Stomach (tissue), 4 donors: ENCODE data around the gene FBXO2.

Source experiments
- CTCF ChIP-seq, 7 experiments: fragments of 450-650 bp in 4 of 7; fragments of 200-600 bp in 3 of 7; sonication (generic) in 3 of 7; IDR thresholded peaks; one replicate each; pipeline ENCODE4 v1.5.1; 2016 to 2019; ENCODE audit warnings: antibody characterized with exemption in 7 of 7, control low read depth in 2 of 7, mild to moderate bottlenecking in 1 of 7
- POLR2AphosphoS5 ChIP-seq, 3 donors: sonication (generic); formaldehyde crosslinking; IDR thresholded peaks; one replicate each; pipeline ENCODE4 v1.6.1; 2016; ENCODE audit warnings: antibody characterized with exemption in 3 of 3

GRCh38 chr1:11664336-11665065 lies 10.3 kb upstream of the FBXO2 start:
- TF ChIP-seq CTCF (IDR thresholded peaks at IDR 0.05) (no peak), POLR2AphosphoS5 (IDR thresholded peaks at IDR 0.05) (no peak)
